ENCODE results near the gene LBX1. TPM values are rescaled to one million over a fixed set of nuclear protein-coding genes. Genes with fewer than 3 reads are reported as not detected.

LBX1 gene
- total RNA-seq, 2 experiments from 2014 or later = not detected

DNA sequence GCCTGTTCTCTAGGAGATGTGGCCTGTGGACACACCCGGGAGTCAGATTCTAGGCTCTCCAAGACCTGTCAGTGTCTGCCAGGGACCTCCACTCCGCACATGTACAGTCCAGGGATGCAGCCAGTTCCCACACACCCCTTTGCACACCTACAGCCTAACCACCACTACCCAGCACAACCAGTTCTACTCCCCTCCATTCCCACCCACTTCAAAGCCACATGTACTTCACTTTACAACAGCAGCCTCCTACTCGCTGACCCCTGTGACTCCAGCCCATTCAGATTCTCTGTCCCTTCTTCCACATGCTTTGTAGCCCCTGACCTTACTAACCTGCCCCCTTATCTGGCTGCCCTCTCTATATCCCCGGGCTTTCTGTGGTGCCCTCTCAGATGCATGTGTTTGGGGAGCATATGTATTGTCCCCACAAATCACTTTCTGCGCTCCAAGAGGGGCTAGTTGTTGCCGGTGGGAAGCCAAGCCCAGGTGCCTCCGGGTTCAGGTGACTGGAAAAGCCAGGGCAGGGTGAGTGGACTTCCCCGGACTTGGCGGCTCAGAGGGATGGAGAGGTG is 7.2 kb downstream of the LBX1 start:
- Mint-ChIP-seq H3K4me1 (ENCODE audit: low read depth) (peaks cover 42% of the 10 kb centered on the region), H3K36me3 (ENCODE audit: low read depth) (no peaks in the 10 kb centered on the region), H3K27me3 (ENCODE audit: low read depth) (peaks cover 88% of the 10 kb centered on the region), H3K27ac (peak overlapping the region; percentile 57), H3K9me3 (no peaks in the 10 kb centered on the region), H3K4me3 (peak overlapping the region; percentile 18)
- CTCF ChIA-PET = interaction anchor here (1.2 to 1.8 kb wide), 2 partner anchors 60 to 81 kb away, joined by 3 to 4 read pairs; no protein-coding TSS in a partner anchor
- intact Hi-C loops (cut with micrococcal nuclease) = loop anchor here (2.0 to 10.0 kb wide), 3 partner anchors 477 to 567 kb away; partner anchors contain the start of gene PAX2
- no peak for DNase-seq

DNA sequence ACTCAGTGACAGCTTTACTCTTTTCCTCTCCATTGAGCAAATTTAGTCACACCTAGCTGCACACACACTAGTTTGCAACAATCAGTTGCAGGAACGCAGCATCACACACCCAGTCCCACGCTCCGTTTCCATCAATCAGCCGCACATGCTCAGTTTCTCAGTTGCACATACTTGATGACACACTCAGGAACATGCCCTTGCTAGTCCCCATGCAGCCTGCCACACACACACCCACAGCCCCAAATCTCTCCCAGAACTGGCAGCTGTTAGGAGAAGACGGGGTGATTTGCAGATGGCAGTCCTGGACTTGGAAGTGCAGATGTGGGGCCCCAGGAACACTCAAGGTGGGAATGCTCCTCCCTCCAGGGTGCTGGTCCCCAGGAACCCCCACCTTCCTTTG is 7.7 kb downstream of the LBX1 start:
- H3K27ac Mint-ChIP-seq = peak overlapping the region; percentile 1
- CTCF ChIA-PET = interaction anchor here (0.8 to 1.8 kb wide), 3 partner anchors 71 to 120 kb away, joined by 3 read pairs; no protein-coding TSS in a partner anchor
- H3K27me3 Mint-ChIP-seq (ENCODE audit: low read depth) = peaks cover 89% of the 10 kb centered on the region
- intact Hi-C loops (cut with micrococcal nuclease) = loop anchor here (2.0 to 10.0 kb wide), 3 partner anchors 477 to 567 kb away; partner anchors contain the start of gene PAX2
- H3K4me1 Mint-ChIP-seq (ENCODE audit: low read depth) = peaks cover 46% of the 10 kb centered on the region
- DNase-seq = peak; percentile 58
- no peaks in the 10 kb centered on the region for H3K9me3 Mint-ChIP-seq
- H3K4me3 Mint-ChIP-seq = no peak overlapping the region
- no peaks in the 10 kb centered on the region for H3K36me3 Mint-ChIP-seq (ENCODE audit: low read depth)

DNA sequence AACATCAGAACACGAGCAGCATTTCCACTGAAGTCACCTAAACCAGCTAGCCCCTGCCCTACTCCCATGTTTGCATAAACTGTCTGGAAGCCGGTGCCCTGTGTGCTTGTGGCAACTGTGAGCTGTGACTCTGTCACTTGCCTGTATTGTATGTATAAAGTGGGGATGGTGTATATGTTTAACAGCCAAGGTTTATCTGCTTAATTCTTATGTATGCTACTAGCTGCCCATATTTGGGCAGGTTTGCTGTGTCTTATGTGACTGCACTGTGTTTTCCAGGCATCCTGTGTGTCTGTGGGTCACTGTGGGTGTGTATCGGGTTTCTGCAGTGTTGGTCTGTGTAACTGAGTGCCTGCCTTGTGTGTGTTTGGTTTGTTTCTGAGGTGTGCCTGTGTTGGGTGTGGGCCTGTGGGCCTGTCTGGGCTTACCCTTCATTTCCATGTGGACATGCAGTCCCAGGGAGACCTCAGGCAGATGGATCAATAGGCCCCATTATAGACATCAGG is 9.3 kb downstream of the LBX1 start:
- CTCF ChIA-PET = interaction anchor here (1.0 to 1.8 kb wide), 4 partner anchors 73 to 119 kb away, joined by 3 to 6 read pairs (median 3); no protein-coding TSS in a partner anchor
- H3K27ac Mint-ChIP-seq = no peak overlapping the region

DNA sequence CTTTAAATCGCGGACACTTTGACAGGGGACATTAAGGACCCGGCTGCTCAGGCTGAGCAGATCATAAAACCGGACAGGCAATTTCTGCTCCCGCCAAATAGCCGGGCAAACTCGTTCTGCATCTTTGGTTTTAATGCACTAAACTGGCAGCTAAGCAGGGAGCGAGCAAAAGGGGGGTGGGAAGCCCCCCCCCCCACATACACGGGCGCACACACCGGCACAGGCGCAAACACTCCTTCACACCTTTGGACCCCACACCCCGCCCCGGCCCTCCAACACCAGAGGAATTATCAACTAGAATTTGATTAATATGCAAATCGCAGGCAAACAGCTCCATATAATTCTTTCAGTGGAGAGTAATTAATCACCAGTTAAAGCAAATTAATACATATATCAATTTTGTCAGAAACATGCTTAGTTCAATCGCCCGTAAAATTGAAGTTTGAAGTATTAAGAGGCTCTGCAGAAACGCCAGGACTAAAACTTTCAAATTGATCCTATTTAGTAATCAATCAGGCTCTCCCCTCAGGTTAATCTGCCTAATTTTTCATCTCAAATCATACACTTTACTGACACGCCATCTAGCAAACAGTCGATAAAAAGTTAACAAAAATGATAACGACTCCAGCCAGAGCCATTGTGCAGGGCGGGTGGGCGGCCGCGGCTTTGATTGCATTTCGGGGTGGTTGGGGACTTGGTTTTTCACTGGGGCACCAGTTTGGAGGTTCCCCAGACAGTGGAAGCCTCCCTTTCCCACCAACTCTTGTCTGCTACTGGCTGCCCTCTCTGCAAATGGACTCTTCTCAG is 9.9 kb downstream of the LBX1 start:
- no peak for DNase-seq
- peaks cover 89% of the 10 kb centered on the region for H3K27me3 Mint-ChIP-seq (ENCODE audit: low read depth)
- H3K4me3 Mint-ChIP-seq = no peak overlapping the region
- peaks cover 45% of the 10 kb centered on the region for H3K4me1 Mint-ChIP-seq (ENCODE audit: low read depth)
- intact Hi-C loops (cut with micrococcal nuclease) = loop anchor here (5.0 kb wide), 1 partner anchor 177 kb away; no protein-coding TSS in a partner anchor
- H3K9me3 Mint-ChIP-seq = no peaks in the 10 kb centered on the region
- H3K36me3 Mint-ChIP-seq (ENCODE audit: low read depth) = no peaks in the 10 kb centered on the region
- CTCF ChIA-PET = interaction anchor here (1.2 to 1.6 kb wide), 2 partner anchors 73 to 77 kb away, joined by 6 read pairs; no protein-coding TSS in a partner anchor
- H3K27ac Mint-ChIP-seq = no peak overlapping the region

More for the DNA sequence above, 9.3 kb downstream of the LBX1 start:
- Mint-ChIP-seq H3K4me1 (ENCODE audit: low read depth) (peaks cover 43% of the 10 kb centered on the region), H3K36me3 (ENCODE audit: low read depth) (no peaks in the 10 kb centered on the region), H3K27me3 (ENCODE audit: low read depth) (peaks cover 86% of the 10 kb centered on the region), H3K4me3 (no peak overlapping the region), H3K9me3 (no peaks in the 10 kb centered on the region)
- no peak for DNase-seq
- intact Hi-C loops (cut with micrococcal nuclease) = loop anchor here (2.0 to 10.0 kb wide), 4 partner anchors 178 to 565 kb away; partner anchors contain the start of gene PAX2

DNA sequence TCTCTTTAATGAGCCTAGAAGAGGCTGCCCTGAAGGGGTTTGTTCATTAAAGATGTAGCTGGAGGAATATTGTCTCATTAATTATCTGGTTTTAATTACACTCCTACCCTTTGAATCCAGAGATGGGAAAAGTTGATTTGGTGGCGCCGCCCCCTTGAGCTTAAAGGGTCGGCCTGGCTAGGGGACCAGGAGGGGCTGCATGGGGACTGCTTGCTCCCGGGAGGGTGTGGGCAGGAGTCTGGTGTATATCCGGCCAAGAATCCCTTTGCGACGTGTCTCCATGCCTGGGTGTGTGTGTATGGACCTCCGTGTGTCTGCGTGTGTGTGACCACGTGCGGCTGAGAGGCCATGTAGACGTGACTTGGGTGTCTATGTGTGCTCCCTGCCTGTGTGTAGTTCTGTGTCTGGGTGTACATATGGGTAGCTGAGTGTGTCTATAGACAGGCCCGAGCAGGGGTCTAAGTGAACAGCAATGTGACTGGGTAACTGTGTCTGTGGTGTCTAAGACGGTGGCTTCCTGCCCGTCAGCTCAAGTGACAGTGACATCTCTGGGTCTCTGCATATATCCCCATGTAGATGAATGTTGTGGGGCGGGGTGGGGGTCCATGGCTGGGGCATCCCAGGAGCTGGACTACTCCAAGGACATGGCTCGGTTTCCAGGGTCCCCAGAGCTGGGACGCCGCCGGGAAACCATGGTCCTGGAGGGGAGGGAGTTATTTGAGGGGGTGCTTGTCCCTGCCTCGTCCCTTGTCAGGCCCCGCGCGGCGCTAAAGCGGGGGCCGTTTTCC is 10.7 kb downstream of the LBX1 start:
- Mint-ChIP-seq H3K27ac (no peak overlapping the region), H3K4me1 (ENCODE audit: low read depth) (peaks cover 41% of the 10 kb centered on the region), H3K9me3 (no peaks in the 10 kb centered on the region), H3K4me3 (no peak overlapping the region), H3K36me3 (ENCODE audit: low read depth) (no peaks in the 10 kb centered on the region), H3K27me3 (ENCODE audit: low read depth) (peaks cover 90% of the 10 kb centered on the region)
- intact Hi-C loops (cut with micrococcal nuclease) = loop anchor here (5.0 kb wide), 1 partner anchor 176 kb away; no protein-coding TSS in a partner anchor
- CTCF ChIA-PET = interaction anchor here (0.9 to 6.4 kb wide), 4 partner anchors 23 to 249 kb away, joined by 3 to 75 read pairs (median 6); no protein-coding TSS in a partner anchor
- DNase-seq = no peak

DNA sequence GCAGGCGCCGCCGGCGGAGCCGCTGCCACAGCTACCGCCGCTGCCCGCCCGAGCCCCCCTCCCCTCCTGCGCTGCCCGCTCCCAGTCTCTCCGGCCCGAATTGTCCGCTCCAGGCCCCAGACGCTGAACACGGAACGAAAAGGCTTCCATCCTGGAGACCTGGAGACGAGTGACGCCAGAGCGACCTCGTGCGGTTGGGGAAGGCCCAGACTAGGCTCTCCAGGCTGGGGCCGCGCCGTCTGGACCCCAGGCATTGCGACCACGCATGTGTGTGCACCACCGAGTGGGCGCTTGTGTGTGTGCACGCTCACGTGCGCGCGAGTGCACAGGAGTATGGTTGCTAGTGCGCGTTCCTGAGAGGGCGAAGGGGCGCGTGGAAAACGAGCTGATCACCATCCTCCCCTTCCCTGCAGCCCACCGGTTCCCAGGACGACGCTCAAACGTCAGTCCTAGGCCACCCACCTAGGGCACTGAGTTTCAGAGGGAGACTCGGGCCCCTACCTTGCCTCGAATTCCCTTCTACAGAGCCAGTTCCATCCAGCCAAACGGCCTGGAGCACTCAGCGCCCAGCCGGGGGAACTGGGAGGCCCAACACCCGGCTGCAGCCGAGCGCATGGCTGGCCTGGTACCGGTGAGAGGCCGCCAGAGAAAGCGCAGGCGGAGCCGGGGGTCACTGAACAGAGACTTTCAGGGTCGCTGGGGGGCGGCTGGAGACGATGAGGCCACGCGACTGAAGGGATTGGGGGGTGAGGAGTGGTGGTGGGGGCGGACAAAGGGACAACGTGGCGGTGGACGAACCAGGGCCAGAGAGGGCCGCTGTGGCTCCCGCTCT is 11.6 kb downstream of the LBX1 start:
- DNase-seq = peak; percentile 56
- Mint-ChIP-seq H3K4me1 (ENCODE audit: low read depth) (peaks cover 40% of the 10 kb centered on the region), H3K36me3 (ENCODE audit: low read depth) (no peaks in the 10 kb centered on the region), H3K9me3 (no peaks in the 10 kb centered on the region), H3K27me3 (ENCODE audit: low read depth) (peaks cover 83% of the 10 kb centered on the region), H3K27ac (no peak overlapping the region), H3K4me3 (peak overlapping the region; percentile 26)
- intact Hi-C loops (cut with micrococcal nuclease) = loop anchor here (5.0 kb wide), 1 partner anchor 175 kb away; no protein-coding TSS in a partner anchor
- CTCF ChIA-PET = interaction anchor here (0.6 to 6.4 kb wide), 6 partner anchors 23 to 250 kb away, joined by 3 to 75 read pairs (median 4); no protein-coding TSS in a partner anchor

DNA sequence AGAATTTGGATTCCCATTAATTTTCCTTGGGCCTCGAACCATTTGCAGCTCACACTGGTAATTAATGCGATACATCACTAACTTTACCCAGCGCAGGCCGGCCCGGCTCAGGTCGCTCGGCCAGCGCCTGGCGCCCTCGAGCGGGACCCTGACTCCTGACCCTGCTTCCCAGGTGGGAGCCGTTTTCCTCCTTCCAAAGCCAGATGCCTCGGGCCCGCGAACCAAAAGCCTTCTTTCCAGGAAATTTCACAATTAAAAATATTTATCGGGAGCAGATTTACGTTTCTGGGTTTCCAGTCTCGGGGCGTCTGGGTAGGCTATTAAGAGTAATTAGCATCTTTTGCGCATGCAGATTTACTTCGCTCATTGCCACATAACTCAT is 12.2 kb downstream of the LBX1 start:
- intact Hi-C loops (cut with micrococcal nuclease) = loop anchor here (5.0 kb wide), 1 partner anchor 175 kb away; no protein-coding TSS in a partner anchor
- CTCF ChIA-PET = interaction anchor here (0.6 to 6.4 kb wide), 4 partner anchors 24 to 92 kb away, joined by 3 to 75 read pairs (median 38); no protein-coding TSS in a partner anchor
- H3K27ac Mint-ChIP-seq = no peak overlapping the region
- H3K9me3 Mint-ChIP-seq = no peaks in the 10 kb centered on the region
- peaks cover 38% of the 10 kb centered on the region for H3K4me1 Mint-ChIP-seq (ENCODE audit: low read depth)
- DNase-seq = no peak
- H3K27me3 Mint-ChIP-seq (ENCODE audit: low read depth) = peaks cover 81% of the 10 kb centered on the region
- H3K36me3 Mint-ChIP-seq (ENCODE audit: low read depth) = no peaks in the 10 kb centered on the region
- H3K4me3 Mint-ChIP-seq = peak overlapping the region; percentile 33

DNA sequence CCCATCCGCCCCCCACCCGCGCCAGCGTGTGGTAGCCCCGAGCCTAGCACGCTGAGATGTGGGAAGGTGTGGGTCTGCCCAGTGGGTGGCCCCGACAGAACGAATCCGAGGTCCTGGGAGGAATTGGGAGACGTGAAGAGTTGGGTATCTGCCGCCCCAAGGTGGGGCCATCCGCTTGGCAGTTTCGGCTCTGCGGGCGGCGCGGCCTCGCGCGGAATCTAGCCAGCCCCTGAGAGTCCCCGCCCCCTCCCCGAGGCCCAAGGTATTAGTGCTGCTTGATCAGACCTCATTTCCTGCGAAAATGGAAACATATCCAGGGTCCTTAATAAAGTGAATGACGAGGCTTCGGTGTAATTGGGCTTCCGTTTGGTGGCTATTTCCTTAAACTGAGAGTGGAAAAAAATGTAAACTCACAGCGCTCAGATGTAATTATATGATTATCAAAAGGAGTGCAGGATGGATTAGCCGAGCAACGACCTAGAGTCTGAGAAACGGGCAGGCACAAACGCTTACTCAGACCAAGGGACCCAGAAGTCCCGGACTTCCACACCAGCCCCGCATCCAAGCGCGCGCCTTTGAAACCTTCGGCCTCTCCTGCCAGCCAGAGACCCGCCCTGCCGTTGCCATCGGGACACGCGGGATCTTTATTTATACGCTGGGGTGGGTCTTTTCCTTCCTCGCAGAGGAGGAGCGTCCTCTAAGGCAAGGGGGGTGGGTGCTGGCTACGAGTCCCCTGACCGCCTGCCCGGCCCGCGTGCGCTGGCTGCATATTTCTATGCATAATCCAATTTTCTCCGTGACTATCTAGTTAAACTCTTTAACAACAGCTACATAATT is 12.8 kb downstream of the LBX1 start:
- Mint-ChIP-seq H3K27ac (no peak overlapping the region), H3K9me3 (no peaks in the 10 kb centered on the region), H3K27me3 (ENCODE audit: low read depth) (peaks cover 81% of the 10 kb centered on the region), H3K4me1 (ENCODE audit: low read depth) (peaks cover 35% of the 10 kb centered on the region), H3K4me3 (peak overlapping the region; percentile 60), H3K36me3 (ENCODE audit: low read depth) (no peaks in the 10 kb centered on the region)
- CTCF ChIA-PET = interaction anchor here (0.6 to 6.4 kb wide), 6 partner anchors 13 to 92 kb away, joined by 3 to 75 read pairs (median 10); partner anchors contain the start of gene LBX1
- DNase-seq = peak; percentile 41
- intact Hi-C loops (cut with micrococcal nuclease) = loop anchor here (1.0 to 5.0 kb wide), 2 partner anchors 10 to 174 kb away; no protein-coding TSS in a partner anchor

DNA sequence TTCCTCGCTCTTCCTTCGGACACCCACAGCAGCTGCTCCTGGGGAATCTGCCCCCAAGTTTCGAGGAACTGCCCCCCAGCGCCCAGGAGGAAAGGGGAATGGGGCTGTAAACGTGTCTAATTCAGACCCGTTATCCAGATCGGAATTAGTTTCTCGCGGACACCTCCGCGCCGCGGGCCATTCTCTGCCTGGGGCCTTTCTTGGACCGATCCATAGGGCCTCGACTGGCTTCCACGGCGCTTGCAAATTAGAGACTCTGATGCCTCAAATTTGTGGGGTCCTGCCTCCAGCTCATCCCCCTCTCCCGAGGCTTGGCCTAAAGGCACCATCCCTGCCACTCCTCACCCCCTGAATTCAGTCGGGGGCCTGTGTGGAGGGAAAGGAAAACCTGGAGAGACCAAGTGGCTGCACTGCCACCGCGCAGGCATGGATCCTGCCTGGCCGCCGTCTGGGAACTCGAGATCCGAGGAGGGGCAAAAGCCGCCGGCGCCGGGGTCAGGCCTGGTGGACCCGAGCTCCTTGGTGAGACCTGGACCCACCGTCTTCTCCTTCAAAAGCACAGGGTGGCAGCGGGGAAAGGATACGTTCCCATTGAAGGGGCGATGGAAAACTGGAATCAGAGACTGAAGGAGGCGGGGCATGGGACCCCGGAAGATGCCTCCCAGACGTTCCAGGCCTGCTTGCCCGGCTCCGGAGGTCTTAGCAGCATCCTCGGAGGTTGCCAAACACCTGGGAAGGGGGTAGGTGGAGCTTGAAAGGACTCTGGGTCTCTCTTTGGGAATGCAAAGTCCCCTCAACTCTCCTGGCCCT is 13.7 kb downstream of the LBX1 start:
- Mint-ChIP-seq H3K9me3 (no peaks in the 10 kb centered on the region), H3K36me3 (ENCODE audit: low read depth) (no peaks in the 10 kb centered on the region), H3K4me3 (no peak overlapping the region), H3K4me1 (ENCODE audit: low read depth) (peaks cover 32% of the 10 kb centered on the region), H3K27ac (no peak overlapping the region), H3K27me3 (ENCODE audit: low read depth) (peaks cover 77% of the 10 kb centered on the region)
- DNase-seq = no peak
- intact Hi-C loops (cut with micrococcal nuclease) = loop anchor here (1.0 to 5.0 kb wide), 3 partner anchors 11 to 565 kb away; no protein-coding TSS in a partner anchor
- CTCF ChIA-PET = interaction anchor here (0.6 to 6.4 kb wide), 14 partner anchors 8 to 354 kb away, joined by 3 to 75 read pairs (median 9); partner anchors contain the start of gene LBX1

All from activated naive CD4-positive, alpha-beta T cell treated with anti-CD3 and anti-CD28 coated beads for 36 hours (primary cell).